Stimulated activated CD4-positive, alpha-beta T cell treated with anti-CD3 and anti-CD28 coated beads, Interleukin-15, amount 100 ng/mL, for 24 hours (primary cell): Measurements from ENCODE around the gene FHDC1.

Source experiments
- DNase-seq: peaks from one replicate; pipeline ENCODE4 v3.0.0-alpha.2; 2020

The FHDC1 gene

DNA sequence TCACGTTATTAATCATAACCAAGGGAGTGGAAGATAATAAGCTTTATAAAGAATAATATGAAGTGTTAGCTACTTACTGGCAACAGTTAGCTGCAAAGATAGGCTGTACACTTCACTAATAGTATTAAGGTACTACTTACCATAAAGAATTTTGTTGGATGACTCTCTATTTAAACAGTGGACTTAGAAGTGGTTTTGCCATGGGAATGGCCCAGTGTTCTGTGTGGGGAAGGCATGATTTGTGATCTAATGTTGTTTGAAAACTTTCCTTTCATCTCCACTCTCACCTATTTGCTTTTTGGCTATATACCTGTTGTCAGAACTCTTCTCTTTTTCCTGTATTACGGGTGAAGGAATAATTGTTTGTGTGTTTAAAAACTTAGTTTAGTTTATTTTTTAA is 23.0 kb downstream of the FHDC1 start:
- DNase-seq: no peak

DNA sequence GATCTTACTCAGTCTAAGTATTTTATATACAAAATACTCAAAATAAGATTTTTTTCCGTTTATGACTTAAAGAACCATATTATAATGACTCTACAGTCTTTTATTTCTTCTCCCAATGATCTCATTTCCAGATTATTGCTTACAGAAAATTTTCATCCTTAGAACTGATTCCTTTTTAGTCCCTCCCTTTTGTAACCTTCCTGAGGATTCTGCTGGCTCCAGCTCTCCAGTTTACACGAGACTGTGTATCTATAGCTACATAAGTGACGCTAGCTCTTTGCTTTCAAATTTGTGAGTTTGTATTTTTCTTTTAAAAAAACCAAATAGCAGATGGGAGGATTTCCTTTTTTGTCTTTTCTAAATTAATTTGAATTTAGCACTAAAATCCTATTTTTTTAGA is 24.0 kb downstream of the FHDC1 start:
- no peak for DNase-seq

DNA sequence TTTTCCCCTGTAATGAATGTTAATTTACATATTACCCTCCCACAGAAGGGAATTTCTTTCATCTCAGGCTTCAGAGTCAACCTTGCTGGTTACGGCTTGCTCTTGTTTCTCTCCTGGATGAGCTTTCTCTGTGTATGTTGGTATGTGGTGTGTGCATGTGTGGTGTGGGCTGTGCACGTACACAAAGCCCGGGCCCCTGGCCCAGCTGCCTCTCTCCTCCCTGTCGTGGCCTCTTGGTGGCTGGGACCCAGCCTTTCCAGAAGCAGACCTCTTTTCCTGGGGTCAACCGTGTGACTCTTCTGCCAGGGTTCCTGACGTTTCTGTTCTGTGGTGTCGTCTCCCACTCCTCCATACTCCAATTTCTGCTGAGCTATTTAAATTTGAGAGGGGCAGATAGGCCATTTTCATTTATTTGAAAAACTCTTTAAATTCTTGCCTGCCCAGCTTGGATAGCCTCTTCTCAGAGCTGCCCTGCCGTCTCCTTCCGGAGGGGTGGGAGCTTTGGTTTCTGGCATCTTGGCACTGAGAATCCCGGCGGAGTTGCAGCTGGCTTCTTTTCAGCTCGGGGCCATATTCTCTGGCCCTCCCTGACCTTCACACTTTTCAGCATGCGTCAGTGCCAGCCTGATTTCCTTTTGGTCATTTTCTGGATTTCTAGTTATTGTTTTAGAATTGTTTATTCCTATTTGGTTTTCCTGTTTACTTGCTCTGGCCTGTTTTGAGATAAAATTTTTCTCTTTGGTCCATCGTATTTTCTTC is 25.1 kb downstream of the FHDC1 start:
- no peak for DNase-seq

DNA sequence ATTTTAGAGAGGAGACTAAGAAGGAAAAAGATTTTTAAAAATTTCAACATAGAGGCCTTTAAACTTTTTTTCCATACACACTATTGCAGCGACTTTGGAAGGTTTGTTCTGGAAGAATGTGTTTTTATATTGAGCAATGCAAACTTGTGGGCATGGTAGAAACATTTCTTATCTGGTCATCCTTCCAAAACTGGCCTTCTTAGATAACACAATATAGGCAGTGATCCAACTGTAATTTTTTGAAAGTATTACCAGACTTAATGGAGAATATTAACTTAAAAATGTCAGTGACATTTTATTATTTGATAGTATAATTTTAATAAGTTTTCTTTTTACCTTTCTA is 25.6 kb downstream of the FHDC1 start:
- DNase-seq: no peak

DNA sequence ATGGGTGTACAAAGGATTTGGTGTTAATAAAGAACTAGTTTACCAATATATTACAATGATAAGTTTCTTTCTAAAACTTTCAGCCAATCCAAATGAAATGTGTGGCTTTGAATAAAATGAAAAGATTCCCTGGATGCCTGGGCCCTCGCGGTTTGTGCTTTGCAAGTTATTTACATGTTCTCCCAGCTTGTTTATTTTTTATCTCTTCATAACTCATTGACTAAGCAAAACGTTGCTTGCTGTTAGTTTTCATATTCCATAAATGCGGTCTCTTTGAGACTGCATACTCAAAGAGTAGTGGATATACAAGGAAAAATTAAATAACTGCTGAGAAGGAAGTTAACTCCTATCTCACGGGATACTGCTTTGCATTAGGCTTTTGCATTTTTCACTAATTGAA is 26.0 kb downstream of the FHDC1 start:
- no peak for DNase-seq

DNA sequence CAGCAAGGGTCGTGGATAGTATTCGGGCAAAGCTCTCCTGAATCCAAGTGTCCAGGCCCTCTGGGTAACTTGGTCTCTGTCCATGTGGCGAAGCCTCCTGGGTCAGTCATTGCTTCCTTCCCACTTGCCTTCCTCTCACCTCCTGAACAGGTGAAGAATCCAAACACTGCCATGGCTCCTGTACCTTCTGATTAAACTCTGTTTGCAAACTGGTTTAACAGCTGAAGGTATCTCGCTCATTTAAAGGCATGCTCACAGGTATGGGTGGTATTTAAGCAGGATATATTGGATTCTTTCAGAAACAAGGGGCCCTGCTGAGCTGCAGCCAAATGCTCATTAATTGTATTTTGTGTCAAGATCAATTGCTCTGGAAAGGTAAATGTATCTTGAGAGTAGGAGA is 28.2 kb downstream of the FHDC1 start:
- no peak for DNase-seq

DNA sequence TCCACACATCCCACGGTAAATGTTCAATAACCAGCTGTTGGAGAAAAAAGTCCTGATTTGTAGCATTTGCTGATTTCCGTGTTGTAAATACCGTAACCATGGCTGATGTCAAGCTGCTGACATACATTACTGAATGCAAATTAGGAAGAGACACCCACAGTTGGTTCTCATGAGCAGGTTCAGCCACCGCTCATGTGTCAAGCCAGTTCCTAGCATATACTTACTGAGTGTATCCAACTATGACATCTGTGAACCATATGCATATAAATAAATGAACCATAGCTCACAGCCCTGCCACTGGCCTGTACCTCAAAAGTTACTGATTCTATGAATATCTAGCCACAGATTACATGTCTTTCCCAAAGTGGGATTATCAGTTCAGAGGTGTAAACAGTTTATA is 29.5 kb downstream of the FHDC1 start:
- DNase-seq: no peak

DNA sequence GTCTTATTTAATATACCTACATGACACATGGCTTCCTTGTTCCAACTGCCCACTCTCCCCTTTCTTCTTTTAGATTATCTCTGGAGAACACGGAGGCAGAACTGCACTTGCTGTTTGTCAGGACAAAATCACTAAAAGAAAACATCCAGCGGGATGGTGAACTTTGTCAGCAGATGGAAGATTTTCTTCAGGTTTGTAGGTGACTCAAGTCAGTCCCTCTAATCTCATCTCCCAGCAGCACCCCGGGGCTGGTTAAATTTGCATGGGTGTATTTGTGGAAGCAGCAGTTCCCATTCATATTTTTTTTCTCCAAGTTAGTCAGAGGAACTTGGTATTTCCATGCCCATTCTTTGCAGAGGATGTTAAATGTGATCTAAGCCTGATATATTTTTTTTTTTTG is 31.8 kb downstream of the FHDC1 start:
- no peak for DNase-seq

DNA sequence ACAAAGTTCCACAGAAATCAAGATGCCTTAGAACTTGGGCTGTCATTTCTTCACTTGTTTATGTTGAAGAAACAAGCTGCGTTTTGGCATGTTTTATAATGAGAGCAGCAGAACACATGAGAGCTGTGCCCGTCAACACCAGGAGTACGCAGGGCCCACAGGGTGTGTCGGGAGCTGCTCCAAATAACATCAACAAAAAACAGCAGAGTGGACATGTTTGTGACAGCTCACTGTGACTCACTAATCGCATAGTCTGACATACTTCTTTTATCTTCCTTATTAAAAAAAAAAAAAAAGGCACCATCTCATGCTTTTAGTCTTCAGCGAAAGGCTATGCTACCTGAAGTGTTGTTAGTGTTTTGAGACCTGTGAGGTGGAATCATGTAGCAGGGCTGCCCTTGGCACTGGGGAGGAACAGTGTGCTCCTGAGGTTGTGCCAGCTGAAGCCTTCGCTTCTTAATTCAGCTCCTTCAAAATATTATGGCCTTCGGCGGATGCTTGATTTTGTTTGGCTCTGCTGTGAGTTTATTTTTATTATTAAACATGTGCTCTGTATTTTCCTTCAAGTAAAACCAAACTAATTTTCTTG is 32.8 kb downstream of the FHDC1 start:
- DNase-seq: no peak

DNA sequence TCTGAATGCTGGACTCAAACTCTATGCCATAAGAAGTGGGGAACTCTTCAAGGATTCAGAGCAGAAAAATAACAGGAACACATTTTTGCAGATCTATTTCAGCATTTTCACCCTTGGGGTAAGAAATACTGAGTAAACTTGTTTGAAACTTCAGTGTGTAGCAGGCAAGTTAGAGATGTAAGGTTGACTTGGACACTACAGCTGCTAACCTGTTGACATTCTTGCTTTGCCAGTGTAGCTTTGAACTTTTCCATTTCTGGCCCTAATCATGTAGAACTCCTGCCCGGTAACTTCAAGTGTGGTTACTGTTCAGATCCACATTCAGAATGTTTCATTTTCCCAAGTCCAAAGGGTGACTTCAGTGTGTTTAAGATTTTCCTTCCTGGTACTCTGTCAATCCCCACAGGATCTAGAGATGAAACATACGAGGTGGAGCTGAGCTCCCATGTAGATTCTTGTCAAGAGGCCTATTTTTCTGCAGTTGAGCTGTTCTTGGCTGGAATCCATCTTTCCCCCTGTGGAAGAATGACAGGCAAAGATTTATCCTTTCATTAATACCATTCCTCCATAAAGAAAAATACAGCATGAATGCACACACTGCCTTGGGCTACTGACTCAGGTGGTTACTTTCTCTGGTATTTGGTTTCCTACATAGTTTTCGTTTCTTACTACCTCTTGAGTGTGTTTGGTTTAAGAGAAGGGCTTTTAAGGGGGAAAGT is 34.1 kb downstream of the FHDC1 start:
- DNase-seq: no peak

DNA sequence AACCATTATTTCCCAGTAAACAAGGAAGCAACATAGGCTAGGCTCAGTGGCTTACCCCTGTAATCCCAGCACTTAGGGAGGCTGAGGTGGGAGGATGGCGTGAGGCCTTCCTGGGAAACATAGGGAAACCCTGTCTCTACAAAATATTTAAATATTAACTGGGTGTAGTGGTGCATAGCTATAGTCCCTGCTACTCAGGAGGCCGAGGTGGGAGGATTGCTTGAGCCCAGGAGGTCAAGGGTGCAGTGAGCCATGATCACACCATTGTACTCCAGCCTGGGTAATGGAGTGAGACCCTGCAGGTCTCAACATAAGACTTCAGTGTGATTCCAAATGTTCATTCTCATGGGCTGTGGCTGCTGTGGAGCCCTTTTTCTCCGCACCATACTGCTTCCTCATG is 34.9 kb downstream of the FHDC1 start:
- DNase-seq: no peak

DNA sequence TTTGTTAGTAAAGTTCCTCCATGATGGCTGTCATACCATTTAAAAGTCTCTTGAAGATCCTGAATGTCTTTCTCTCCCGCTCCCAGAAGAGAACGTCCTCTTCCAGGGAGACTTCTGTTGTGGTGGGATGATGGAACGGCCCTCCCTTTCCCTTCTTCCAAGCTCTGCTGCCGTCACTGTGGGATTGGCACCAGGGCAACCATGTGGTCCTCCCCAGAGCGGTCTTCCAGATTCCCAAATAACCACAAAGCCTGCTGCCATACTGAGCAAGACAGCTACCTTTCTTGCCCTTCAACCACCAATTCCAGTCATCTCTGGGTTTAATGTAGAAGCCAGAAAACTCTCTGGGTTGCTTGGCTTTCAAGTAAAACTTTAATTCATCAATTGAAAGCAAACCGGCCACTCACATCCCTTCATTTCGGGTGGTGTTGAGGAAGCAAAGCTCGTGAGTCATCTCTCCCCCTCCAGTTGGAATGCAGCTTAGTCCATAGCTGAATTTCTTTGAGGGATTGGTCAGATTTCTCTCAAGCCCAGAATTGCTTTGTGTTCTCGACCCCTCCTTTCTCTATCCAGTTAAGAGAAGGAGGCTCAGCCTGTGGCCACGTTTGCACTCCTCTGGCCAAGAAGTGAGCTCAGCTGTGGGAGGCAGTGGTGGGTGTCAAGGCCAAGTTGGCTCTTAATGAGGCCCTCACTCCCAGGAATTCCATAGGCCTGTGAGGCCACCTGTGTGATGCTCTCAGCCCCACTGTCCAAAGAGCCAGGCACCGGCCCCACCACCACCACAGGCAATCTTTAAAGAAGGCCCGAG is 36.9 kb downstream of the FHDC1 start:
- DNase-seq: no peak

DNA sequence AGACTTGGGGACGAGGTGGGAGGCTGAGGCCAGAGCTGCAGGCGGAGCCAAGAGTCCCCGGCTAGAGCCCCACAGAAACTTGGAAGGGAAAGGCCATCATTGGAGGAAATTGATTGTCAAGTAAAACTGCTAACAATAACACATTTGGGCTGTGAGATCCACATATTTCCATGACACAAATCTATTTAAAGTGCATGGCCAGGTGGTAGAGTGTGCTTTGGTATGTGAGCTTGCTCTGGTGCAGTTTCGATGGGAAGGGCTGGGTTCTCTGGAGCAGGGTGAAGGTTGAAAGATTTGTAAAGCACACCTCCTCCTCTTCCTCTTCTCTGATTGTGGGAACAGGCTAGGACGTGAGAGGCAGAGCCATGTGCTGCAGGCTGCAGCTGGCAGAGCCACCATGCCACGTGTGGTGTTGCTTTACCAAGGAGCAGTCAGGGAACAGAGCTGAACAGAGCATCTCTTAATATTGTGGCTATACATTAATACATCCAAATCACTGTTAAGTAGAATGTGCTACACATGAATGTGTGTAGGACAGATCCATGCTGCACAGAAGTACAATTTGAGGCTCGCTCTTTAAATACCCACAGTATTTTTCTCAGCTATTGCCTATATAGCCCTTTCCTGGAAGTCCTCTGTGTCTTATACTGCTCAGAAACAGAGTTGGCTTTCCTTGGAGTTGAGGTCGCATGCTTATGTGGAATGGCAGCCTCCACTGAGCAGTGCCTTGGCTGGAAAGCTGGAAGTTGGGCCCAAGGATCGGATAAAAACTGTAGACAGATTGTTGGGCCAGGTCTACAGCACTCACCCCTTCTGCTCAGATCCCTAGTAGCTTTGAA is 37.7 kb downstream of the FHDC1 start:
- DNase-seq: no peak

DNA sequence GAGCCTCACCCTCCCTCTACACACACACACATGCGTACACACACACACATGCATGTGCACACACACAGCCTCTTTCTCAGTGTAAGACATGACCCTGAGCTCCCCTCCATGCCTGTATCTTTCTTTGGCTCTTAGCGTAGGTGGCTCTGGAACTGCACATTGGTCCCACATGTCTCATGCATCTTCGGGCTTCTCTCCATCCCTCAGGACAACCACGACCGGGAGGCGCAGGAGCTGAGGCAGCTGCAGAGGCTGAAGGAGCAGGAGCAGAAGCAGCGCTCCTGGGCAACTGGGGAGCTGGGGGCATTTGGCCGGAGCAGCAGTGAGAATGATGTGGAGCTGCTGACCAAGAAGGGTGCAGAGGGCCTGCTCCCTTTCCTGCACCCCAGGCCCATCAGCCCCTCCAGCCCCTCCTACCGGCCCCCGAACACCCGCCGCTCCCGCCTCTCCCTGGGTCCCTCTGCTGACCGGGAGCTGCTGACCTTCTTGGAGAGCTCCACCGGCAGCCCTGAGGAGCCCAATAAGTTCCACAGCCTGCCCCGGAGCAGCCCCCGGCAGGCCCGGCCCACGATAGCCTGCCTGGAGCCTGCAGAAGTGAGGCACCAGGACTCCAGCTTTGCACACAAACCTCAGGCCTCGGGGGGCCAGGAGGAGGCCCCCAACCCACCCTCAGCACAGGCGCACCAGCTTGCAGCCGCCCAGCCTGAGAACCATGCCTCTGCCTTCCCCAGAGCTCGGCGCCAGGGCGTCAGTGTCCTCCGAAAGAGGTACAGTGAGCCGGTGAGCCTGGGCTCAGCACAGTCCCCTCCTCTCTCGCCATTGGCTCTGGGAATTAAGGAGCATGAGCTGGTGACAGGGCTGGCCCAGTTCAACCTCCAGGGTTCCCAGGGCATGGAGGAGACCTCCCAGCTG is 38.6 kb downstream of the FHDC1 start:
- no peak for DNase-seq

DNA sequence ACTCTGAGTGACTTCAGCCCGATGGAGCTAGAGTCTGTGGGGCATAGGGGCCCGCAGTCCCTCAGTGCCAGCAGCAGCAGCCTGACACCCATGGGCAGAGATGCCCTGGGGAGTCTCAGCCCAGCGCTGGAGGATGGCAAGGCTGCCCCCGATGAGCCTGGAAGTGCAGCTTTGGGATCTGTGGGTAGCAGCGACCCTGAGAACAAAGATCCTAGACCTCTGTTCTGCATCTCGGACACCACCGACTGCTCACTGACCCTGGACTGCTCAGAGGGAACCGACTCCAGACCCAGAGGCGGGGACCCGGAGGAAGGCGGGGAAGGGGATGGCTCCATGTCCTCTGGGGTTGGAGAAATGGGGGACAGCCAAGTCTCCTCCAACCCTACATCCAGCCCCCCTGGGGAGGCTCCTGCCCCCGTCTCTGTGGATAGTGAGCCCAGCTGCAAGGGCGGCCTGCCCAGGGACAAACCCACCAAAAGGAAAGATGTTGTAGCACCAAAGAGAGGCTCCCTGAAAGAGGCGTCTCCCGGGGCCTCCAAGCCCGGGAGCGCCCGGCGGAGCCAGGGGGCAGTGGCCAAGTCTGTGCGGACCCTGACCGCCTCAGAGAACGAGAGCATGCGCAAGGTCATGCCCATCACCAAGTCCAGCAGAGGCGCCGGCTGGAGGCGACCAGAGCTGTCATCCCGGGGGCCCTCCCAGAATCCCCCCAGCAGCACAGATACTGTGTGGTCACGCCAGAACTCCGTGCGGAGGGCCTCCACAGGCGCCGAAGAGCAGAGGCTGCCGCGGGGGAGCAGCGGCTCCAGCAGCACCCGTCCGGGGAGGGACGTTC is 39.5 kb downstream of the FHDC1 start:
- no peak for DNase-seq

DNA sequence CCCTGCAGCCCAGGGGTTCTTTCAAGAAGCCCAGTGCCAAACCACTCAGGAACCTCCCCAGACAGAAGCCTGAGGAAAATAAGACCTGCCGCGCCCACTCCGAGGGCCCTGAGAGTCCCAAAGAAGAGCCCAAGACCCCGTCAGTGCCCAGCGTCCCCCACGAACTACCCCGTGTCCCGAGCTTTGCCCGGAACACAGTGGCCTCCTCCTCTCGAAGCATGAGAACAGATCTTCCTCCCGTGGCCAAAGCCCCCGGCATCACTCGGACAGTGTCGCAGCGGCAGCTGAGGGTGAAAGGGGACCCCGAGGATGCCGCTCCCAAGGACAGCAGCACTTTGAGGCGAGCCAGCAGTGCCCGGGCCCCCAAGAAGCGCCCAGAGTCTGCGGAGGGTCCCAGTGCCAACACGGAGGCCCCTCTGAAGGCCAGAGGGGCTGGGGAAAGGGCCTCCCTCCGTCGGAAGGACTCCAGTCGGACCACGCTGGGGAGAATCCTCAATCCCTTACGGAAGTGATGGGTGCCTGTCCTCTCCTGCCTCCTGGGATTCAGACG is 40.2 kb downstream of the FHDC1 start:
- no peak for DNase-seq

DNA sequence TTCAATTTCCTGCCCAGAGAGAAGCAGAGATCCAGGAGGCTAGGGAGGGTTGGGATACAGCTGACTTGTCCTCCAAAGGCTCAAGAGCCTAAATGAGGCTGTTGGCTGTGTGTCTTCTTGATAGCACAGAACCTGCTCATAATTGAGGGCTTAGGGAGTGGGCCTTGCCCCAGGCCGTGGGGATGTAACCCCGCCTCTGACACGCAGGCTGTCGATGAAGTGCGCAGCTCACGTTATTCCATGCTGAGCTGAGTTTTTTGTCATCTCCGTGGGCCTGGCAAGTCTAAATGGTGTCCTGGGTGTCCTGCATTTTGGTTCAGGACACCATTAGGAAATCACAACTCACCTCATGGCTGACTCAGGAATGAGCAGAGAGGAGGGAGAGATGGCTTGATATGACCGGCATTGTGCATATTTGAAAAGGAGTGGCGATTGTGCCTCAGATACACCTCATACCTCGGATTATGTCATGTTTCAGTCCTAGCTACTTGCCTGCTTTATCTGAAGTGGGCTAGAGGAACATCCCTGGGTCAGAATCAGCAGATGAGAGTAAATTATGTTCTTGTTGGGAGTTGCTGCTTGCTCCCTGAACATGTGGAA is 43.7 kb downstream of the FHDC1 start:
- no peak for DNase-seq

DNA sequence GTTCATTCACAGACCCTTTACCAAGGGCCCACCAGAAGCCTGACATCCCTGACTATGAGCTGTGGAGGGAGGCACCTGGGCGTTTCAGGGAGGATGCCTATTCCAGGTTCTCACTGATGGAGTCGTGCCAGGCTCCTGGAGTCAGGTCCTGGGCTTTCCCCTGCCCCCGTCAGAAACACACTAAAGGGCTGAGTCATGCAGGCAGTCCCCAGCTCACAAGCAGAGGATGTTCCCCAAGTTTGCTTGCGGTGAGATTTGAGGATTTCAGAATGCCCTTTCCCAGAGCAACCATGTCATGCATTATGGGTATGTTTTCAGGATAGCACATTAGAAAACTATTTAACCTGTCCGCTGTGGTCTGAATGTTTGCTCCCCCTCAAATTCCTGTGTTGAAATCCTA is 45.2 kb downstream of the FHDC1 start:
- no peak for DNase-seq

DNA sequence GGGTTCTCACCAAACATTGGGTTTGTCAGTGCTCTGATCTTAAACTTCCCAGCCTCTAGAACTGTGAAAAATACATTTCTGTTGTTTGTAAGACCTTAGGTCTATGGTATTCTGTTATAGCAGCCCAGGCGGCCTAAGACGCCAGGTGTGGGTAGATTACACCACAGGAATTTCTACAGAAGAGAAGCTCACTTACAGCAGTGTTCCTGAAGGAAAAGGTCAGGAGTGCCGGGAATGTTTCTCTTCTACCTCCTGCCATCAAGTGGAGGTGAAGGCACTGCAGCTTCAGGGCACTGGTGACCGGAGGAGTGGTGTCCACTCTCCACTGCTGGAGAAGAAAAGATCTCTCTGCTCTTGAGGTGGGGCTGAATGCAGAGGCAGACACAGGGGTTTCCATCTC is 45.7 kb downstream of the FHDC1 start:
- no peak for DNase-seq

DNA sequence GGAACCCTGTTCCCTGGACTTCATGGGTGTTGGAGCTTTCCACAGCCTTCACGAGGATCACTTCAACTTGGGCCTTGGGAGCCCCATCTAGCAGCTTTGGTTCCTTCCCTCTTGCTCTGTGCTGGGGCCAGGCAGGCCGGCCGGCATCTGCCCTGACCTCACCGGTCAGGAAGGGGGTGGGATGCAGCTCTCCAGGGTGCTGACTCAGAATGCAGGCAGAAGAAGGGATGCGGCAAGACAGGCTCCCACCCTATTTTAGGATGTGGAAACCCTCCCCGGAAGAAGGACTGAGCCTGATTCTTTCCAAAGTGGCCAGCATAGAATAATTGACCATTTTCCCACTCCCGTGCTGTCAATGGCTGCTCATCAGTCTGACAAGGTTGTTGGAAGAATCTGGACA is 47.1 kb downstream of the FHDC1 start:
- DNase-seq: no peak
